ENCODE measurements around the gene SELENOK. TPM values are rescaled to one million over a fixed set of nuclear protein-coding genes. Genes with fewer than 3 reads are reported as not detected.

SELENOK gene
- total RNA-seq, 2 experiments from 2014 or later, result 42.2 to 45.3 TPM

DNA sequence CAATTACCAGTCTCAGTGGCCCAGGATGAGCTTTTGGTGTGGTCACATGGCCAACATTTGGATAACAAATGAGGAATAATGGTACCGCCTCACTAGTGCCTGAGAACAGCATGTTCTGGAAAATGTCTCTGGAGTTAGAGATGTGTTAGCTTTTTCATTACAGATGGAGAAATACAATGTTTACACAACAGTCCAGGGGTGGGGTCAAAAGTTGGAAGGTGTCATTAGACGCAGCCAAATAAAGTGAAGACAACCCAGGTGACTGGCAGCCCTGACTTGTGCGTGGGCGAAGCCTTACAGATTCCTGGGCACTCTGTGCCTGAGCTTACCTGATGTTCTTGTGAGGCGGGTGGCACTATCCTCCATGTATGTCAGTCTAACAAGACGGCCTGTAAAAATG, 32.5 kb downstream of the SELENOK start:
- DNase-seq, result no peak
- H3K4me3 Mint-ChIP-seq, result no peak overlapping the region

GRCh38 chr3:53858096-53858741, 33.4 kb downstream of the SELENOK start:
- Mint-ChIP-seq H3K9me3 (no peaks in the 10 kb centered on the region), H3K4me3 (no peak overlapping the region), H3K27me3 (no peaks in the 10 kb centered on the region), H3K27ac (no peak overlapping the region), H3K4me1 (no peaks in the 10 kb centered on the region), H3K36me3 (peaks cover 11% of the 10 kb centered on the region)
- no peak for DNase-seq

More for the DNA sequence above, 32.5 kb downstream of the SELENOK start:
- Mint-ChIP-seq H3K27ac (no peak overlapping the region), H3K36me3 (peaks cover 11% of the 10 kb centered on the region), H3K27me3 (no peaks in the 10 kb centered on the region), H3K9me3 (no peaks in the 10 kb centered on the region), H3K4me1 (no peaks in the 10 kb centered on the region)

DNA sequence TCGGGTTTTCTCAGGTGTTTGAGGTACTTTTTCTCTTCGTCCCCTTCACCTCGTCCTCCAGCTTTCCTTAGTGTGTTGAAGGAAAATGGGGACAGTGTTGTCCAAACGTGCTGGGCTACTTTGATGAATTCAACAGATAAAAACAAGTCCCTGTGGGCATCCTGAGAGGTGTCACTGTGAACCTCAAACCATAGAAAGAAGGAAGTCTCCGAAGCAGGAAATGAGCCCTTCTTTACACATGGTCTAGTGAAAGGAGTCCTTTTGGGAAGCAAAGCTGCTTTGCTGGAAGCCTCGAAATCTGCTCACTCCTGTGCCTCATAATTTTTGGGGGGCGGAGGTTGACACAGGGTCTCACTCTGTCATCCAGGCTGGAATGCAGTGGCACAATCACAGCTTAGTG, 34.7 kb downstream of the SELENOK start:
- peaks cover 7% of the 10 kb centered on the region for H3K36me3 Mint-ChIP-seq
- no peak for DNase-seq
- no peak overlapping the region for H3K27ac Mint-ChIP-seq
- no peak overlapping the region for H3K4me3 Mint-ChIP-seq
- no peaks in the 10 kb centered on the region for H3K9me3 Mint-ChIP-seq
- no peaks in the 10 kb centered on the region for H3K27me3 Mint-ChIP-seq
- H3K4me1 Mint-ChIP-seq, result no peaks in the 10 kb centered on the region

DNA sequence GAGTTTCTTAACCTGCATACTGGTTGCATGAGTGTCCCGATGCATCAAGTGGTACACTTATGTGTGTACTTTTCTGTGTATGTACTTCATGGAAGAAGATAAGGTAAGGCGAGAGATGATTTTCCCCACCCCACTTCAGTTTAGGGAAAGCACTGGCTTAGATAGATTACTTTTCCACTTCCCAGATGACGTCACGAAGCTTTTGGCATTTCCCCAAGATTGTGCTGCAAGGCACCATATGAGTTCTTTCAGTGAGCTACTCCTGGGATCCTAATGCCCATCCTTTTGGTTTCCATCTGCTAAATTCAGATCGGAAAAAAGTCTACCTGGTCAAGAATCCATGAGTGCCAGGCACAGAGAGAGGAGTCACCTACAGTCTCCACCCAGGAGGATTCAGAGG, 40.8 kb downstream of the SELENOK start:
- H3K27me3 Mint-ChIP-seq, result peaks cover 28% of the 10 kb centered on the region
- H3K4me1 Mint-ChIP-seq, result no peaks in the 10 kb centered on the region
- no peaks in the 10 kb centered on the region for H3K36me3 Mint-ChIP-seq
- no peak overlapping the region for H3K27ac Mint-ChIP-seq
- H3K9me3 Mint-ChIP-seq, result no peaks in the 10 kb centered on the region
- DNase-seq, result no peak
- H3K4me3 Mint-ChIP-seq, result no peak overlapping the region

DNA sequence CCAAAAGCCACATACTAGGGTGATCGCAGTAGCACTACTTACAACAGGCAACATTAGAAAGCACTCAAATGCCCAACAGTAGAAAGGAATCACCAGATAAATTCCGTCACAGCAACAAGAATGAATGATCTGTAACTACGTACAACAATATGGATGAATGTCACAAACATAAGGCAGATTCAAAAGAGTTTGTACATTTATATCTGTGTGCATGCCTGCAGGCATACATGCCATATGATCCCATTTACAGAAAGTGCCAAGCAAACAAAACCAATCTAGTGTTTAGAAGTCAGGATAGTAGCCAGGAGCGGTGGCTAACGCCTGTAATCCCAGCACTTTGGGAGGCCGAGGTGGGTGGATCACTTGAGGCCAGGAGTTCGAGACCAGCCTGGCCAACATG, 41.7 kb downstream of the SELENOK start:
- Mint-ChIP-seq H3K27ac (no peak overlapping the region), H3K4me1 (no peaks in the 10 kb centered on the region), H3K36me3 (no peaks in the 10 kb centered on the region), H3K4me3 (no peak overlapping the region), H3K9me3 (no peaks in the 10 kb centered on the region), H3K27me3 (peaks cover 37% of the 10 kb centered on the region)
- no peak for DNase-seq

DNA sequence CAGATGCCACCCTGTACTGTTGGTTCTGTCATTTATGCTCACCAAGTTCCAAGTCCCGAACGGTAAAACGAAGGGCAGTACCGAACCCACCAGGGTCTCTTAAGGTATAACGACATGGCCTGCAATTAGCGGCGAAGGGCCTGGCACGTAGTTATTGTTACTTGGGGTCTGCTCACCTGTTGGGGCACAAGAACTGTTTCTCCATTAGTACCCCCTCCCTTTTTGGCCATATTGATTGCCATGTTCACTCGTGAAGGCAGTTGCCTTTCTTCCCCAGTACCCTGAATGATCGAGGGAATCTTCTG, 44.9 kb downstream of the SELENOK start:
- Mint-ChIP-seq H3K4me3 (peak overlapping the region; percentile 57), H3K27ac (no peak overlapping the region), H3K27me3 (peaks cover 58% of the 10 kb centered on the region), H3K36me3 (no peaks in the 10 kb centered on the region), H3K9me3 (no peaks in the 10 kb centered on the region), H3K4me1 (no peaks in the 10 kb centered on the region)
- DNase-seq, result no peak

- no peaks in the 10 kb centered on the region for H3K9me3 Mint-ChIP-seq
- no peak within 1 kb of the TSS for H3K27ac Mint-ChIP-seq
- no peaks in the 10 kb centered on the region for H3K36me3 Mint-ChIP-seq
- H3K4me1 Mint-ChIP-seq, result no peaks in the 10 kb centered on the region
- H3K4me3 Mint-ChIP-seq, result peak within 1 kb of the TSS; percentile 57
- peak; percentile 28 for DNase-seq
- H3K27me3 Mint-ChIP-seq, result peaks cover 58% of the 10 kb centered on the region
Observed at GRCh38 chr3:53846134-53846850, 45.4 kb downstream of the SELENOK start, which contains the start of the genes CHDH and IL17RB. TSS of gene CHDH (minus strand) at chr3:53846419. CDS start at chr3:53824008, 22,411 bp downstream. TSS of gene IL17RB (plus strand) at chr3:53846568. CDS start at chr3:53846589, 21 bp downstream.

GRCh38 chr3:53845881-53846133, 45.9 kb downstream of the SELENOK start:
- Mint-ChIP-seq H3K27ac (no peak overlapping the region), H3K4me1 (no peaks in the 10 kb centered on the region), H3K36me3 (no peaks in the 10 kb centered on the region), H3K27me3 (peaks cover 58% of the 10 kb centered on the region), H3K9me3 (no peaks in the 10 kb centered on the region), H3K4me3 (peak overlapping the region; percentile 51)
- DNase-seq, result no peak

GRCh38 chr3:53845103-53845880, 46.4 kb downstream of the SELENOK start:
- H3K4me3 Mint-ChIP-seq, result peak overlapping the region; percentile 51
- no peak for DNase-seq
- peaks cover 58% of the 10 kb centered on the region for H3K27me3 Mint-ChIP-seq
- no peaks in the 10 kb centered on the region for H3K36me3 Mint-ChIP-seq
- H3K27ac Mint-ChIP-seq, result no peak overlapping the region
- no peaks in the 10 kb centered on the region for H3K4me1 Mint-ChIP-seq
- no peaks in the 10 kb centered on the region for H3K9me3 Mint-ChIP-seq

GRCh38 chr3:53844262-53845102, 47.2 kb downstream of the SELENOK start:
- H3K36me3 Mint-ChIP-seq, result no peaks in the 10 kb centered on the region
- no peak for DNase-seq
- no peaks in the 10 kb centered on the region for H3K9me3 Mint-ChIP-seq
- no peak overlapping the region for H3K27ac Mint-ChIP-seq
- no peak overlapping the region for H3K4me3 Mint-ChIP-seq
- H3K4me1 Mint-ChIP-seq, result no peaks in the 10 kb centered on the region
- H3K27me3 Mint-ChIP-seq, result peaks cover 51% of the 10 kb centered on the region

DNA sequence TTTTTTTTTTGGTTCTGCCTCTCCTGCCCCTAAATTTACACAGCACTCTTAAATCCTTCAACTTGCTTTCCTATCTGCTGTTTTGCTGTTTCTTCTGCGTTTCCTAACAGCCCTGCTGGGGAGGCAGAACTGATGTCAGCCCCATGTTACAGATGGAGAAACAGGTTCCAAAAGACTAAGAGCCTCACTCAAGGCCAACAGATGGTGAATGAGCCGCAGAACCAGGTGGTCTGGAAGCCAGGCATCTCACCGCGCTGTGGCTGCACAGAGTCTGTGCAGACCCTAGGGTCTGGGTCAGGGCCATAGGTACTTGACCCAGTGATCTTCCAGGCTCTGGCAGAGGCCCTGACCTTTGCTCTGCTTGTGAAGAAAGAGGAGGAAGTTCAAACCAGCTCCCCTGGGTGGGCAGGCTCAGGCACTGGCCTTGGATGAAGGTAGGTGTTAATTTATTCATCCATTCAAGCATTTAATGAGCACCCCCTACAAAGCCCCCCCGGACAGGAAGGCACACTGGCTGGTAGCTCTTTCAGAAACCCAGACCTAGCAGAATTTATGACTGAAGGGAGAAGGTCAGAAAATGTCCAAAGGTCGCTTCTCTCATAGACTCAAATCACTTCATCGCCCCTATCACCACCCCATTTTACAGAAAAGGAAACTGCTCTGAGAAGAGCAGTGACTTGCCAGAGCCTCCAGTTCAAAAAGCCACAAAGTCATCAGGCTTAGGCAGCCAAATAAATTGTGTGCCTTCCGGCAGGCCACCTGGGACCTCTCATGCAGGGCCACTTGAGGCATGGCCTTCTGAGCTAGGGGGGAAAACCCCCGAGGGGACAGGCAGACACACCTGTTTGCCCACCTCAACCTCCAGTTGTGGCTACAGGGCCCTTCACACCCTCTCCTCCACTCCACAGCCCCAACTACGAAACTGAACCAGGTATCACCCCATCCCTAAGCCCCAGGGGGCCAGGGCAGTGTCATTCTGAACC, 48.2 kb downstream of the SELENOK start:
- peaks cover 44% of the 10 kb centered on the region for H3K27me3 Mint-ChIP-seq
- no peak overlapping the region for H3K27ac Mint-ChIP-seq
- no peak overlapping the region for H3K4me3 Mint-ChIP-seq
- no peaks in the 10 kb centered on the region for H3K4me1 Mint-ChIP-seq
- H3K9me3 Mint-ChIP-seq, result no peaks in the 10 kb centered on the region
- DNase-seq, result no peak
- no peaks in the 10 kb centered on the region for H3K36me3 Mint-ChIP-seq

DNA sequence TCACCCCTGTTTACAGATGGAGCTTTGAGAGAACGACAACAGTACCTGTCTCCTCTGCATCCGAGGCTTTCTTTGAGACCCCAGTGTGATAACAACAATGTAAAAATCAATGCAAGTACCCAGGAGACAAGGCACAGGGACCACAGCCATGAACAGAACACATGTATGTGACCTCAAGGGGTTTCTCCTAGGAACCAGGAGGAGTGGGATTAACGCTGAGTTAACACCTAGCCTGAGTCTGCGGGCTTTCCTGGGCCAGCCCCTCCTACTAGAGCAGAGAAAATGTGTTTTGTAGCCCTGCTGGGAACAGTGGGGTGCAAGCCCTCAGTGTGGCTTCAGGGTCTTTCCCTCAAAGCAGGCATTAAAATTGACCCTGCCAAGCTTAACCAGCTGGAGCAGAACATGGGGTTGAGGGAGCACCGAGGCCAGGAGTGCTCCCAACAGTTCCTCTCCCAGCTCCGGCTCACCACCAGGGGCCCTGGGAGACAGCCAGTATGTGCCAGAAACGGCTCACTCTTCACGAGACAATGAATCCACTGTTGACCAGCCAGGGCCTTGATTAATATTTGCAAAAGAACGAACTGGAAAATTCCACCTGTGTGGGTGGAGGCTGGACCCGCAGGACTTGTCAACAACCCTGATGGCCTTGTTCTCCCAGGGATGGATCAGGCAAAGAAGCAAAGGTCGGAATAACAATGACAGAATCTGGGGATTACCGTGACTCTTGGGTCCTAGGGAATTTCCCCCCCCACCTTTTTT, 49.0 kb downstream of the SELENOK start:
- Mint-ChIP-seq H3K27me3 (peaks cover 42% of the 10 kb centered on the region), H3K4me3 (no peak overlapping the region)

DNA sequence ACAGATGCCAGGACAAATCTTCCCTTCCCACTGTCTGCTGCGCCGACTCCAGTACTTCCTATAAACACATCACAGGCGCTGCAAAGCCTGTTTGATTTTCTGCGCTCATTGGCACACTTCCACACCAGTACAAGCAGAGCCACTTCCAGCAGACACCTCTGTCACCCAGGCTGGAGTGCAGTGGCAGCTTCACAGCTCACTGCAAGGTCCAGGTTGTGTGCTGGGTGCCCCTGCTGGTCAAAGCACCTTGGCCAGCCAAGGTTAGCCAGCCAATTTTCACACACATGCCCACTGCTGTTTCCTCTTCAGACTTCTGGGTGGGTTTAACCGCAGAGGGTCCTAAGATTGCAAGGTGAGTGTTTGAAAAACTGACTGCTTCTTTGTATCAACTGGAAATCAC, 50.4 kb downstream of the SELENOK start:
- no peaks in the 10 kb centered on the region for H3K9me3 Mint-ChIP-seq
- H3K27me3 Mint-ChIP-seq, result peaks cover 30% of the 10 kb centered on the region
- no peak for DNase-seq
- H3K36me3 Mint-ChIP-seq, result no peaks in the 10 kb centered on the region
- no peak overlapping the region for H3K4me3 Mint-ChIP-seq
- peaks cover 1% of the 10 kb centered on the region for H3K4me1 Mint-ChIP-seq
- no peak overlapping the region for H3K27ac Mint-ChIP-seq

More for the DNA sequence above, 49.0 kb downstream of the SELENOK start:
- H3K27ac Mint-ChIP-seq, result no peak overlapping the region
- no peaks in the 10 kb centered on the region for H3K4me1 Mint-ChIP-seq
- DNase-seq, result no peak
- H3K36me3 Mint-ChIP-seq, result no peaks in the 10 kb centered on the region
- no peaks in the 10 kb centered on the region for H3K9me3 Mint-ChIP-seq

Data from activated naive CD8-positive, alpha-beta T cell treated with anti-CD3 and anti-CD28 coated beads for 36 hours (primary cell).